Skeletal muscle satellite cell (primary cell): ENCODE measurements around the gene RAPGEF1.
"Not testable (repeated sequence)": the region's sequence is repeated elsewhere in the genome, so short reads cannot be mapped to it uniquely, and the experiment has no call there.

Source experiments
- H3K27me3 ChIP-seq: 2 replicates; pipeline ENCODE4 v1.7.0; 2013; ENCODE audit warnings: low read length; ENCODE audit not compliant: control insufficient read depth, insufficient read depth
- H3K36me3 ChIP-seq: 2 replicates; pipeline ENCODE4 v1.7.0; 2013; ENCODE audit warnings: mild to moderate bottlenecking, control low read depth, low read length; ENCODE audit not compliant: insufficient read depth
- H3K4me1 ChIP-seq: 2 replicates; pipeline ENCODE4 v1.7.0; 2013; ENCODE audit warnings: low read length; ENCODE audit not compliant: control insufficient read depth, insufficient read depth
- H3K4me2 ChIP-seq: 2 replicates; pipeline ENCODE4 v1.7.0; 2013; ENCODE audit warnings: mild to moderate bottlenecking, low read length
- H3K4me3 ChIP-seq: 2 replicates; pipeline ENCODE4 v1.7.0; 2013; ENCODE audit warnings: low read length
- H3K9ac ChIP-seq: 2 replicates; pipeline ENCODE4 v1.7.0; 2013; ENCODE audit warnings: mild to moderate bottlenecking, low read depth, low read length, moderate library complexity
- H3K9me3 ChIP-seq: replicated peaks from 2 replicates; pipeline ENCODE4 v1.7.0; 2013; ENCODE audit warnings: mild to moderate bottlenecking, control low read depth, low read length

RAPGEF1 gene

DNA sequence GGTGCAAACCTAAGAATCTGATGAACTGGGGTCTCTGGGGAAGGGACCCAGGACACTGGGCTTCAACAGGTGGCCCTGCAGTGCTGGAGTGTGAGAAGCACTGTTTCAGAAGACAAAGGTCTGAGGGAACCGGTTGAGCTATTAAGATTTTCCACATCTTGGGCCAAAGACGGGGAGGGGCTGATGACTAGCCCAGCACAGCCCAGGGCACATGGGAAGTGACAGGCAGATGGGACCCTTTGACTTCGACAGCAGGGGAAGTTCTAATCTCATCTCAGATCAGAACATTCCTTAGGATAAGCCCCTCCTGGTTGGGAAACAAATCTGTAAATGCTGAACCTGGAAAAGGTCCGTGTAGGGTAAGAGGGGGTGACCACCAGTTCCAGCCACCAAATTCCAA, 67.4 kb downstream of the RAPGEF1 start:
- no peak overlapping the region for H3K4me3 ChIP-seq

DNA sequence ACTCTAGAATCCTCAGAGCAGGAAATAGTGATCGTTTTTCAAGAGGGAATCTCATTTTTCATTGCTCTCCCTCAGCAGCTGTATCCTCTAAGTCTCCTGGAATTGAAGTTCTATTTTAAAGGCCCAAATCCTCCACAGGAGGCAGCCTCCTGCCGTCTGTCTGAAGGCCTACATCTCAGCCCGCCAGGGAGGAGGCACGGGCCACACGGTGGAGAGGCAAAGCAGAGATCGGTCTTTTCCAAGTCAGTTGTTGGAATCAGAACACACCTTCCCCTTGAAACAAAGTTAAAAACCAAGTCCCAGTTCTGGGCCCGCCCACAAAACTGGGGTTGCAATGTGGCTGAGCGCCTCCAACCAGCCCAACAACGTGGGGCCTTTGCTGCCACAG, 68.7 kb downstream of the RAPGEF1 start:
- H3K9me3 ChIP-seq, result no peaks in the 10 kb centered on the region
- peaks cover 52% of the 10 kb centered on the region for H3K4me1 ChIP-seq
- no peaks in the 10 kb centered on the region for H3K36me3 ChIP-seq
- H3K9ac ChIP-seq, result no peak overlapping the region
- no peak overlapping the region for H3K4me3 ChIP-seq
- no peaks in the 10 kb centered on the region for H3K27me3 ChIP-seq
- H3K4me2 ChIP-seq, result no peak overlapping the region

More for the DNA sequence above, 67.4 kb downstream of the RAPGEF1 start:
- Histone ChIP-seq H3K27me3 (no peaks in the 10 kb centered on the region), H3K4me1 (peaks cover 60% of the 10 kb centered on the region), H3K36me3 (no peaks in the 10 kb centered on the region), H3K4me2 (no peak overlapping the region), H3K9ac (no peak overlapping the region), H3K9me3 (no peaks in the 10 kb centered on the region)

DNA sequence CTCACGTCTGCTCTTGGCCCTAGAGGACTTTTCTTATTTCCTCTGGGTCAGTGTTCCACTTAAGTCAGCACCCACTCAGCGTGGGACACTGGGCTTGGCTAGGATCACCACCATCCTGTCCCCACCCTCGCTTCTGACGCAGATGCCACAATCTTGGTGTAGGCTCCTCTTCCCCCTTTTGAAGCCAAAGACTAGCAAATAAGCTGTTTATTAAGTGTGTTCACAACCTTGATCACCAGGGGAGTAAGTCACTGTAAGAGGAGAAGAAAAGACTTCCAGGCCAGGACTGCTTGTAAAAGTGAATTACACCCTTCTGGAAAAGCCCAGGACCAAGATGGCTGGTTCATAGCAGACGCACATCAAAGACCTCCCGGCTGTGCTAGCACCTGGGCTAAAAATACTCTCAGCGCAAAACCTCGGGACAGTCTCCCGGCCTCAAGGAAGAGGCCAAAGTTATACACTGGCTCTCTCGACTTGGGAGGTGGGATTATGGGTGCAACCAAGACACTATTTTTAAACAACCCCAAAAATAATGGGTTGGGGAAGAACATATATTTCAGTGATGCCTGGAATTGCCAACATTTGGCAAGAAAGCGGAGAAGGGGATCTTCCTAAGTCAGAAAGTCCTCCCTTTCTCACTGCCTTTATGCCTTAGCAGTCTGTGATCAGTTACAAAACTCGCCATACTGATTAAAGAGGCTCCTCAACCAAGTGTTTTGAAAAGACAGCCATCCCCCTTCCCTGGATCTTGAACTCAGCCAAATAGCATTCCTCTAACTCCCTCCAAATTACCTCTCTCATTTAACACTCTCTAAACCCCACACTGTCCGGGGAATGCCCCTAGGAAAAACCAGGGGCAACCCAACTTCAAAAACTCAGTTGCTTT, 69.4 kb downstream of the RAPGEF1 start:
- H3K4me2 ChIP-seq, result no peak overlapping the region
- no peaks in the 10 kb centered on the region for H3K27me3 ChIP-seq
- H3K9me3 ChIP-seq, result no peaks in the 10 kb centered on the region
- H3K36me3 ChIP-seq, result no peaks in the 10 kb centered on the region
- no peak overlapping the region for H3K9ac ChIP-seq
- no peak overlapping the region for H3K4me3 ChIP-seq
- peaks cover 45% of the 10 kb centered on the region for H3K4me1 ChIP-seq

DNA sequence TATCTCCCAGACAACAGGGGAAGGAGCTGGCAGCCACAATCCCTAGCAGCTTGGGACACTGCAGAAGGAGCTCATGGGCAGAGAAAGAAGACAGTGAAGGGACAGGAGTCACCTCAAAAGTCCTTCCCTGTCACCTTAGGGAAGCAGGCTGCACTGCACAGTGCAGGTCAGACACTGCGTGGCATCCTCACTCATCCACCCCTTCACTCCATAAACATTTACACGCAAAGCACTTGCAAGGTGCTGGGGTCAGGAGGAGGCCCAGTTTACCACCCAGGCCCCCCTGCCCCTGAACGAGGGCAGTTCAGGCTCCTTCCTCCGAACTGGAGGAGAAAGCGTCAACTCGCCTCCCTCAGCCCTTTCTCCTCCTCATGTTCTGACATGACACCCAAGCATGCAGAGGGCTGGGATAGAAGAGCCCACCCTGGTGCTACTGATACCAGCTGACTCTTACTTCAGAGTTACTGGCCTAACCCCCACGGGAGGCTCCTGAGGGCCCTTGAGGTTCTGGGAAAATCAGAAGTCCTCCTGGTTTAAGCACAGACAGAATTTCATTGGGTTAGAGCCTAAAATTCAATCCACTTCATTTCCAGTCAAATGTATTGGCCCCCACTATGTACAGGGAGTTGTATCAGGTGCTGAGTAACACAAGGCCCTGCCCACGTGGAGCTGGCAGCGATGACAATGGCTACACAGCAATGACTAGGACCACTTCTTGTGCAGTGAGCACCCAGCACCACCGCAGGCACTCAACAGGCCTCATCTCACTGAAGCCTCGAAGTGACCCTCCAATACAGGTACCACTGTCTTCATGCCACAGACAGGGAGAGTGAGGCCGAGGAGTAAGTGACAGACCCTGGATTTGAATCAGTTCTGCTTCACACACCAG, 70.4 kb downstream of the RAPGEF1 start:
- Histone ChIP-seq H3K36me3 (no peaks in the 10 kb centered on the region), H3K27me3 (no peaks in the 10 kb centered on the region), H3K4me3 (no peak overlapping the region), H3K4me2 (peak overlapping the region; percentile 45), H3K9me3 (no peaks in the 10 kb centered on the region), H3K4me1 (peaks cover 36% of the 10 kb centered on the region), H3K9ac (peak overlapping the region; percentile 66)

DNA sequence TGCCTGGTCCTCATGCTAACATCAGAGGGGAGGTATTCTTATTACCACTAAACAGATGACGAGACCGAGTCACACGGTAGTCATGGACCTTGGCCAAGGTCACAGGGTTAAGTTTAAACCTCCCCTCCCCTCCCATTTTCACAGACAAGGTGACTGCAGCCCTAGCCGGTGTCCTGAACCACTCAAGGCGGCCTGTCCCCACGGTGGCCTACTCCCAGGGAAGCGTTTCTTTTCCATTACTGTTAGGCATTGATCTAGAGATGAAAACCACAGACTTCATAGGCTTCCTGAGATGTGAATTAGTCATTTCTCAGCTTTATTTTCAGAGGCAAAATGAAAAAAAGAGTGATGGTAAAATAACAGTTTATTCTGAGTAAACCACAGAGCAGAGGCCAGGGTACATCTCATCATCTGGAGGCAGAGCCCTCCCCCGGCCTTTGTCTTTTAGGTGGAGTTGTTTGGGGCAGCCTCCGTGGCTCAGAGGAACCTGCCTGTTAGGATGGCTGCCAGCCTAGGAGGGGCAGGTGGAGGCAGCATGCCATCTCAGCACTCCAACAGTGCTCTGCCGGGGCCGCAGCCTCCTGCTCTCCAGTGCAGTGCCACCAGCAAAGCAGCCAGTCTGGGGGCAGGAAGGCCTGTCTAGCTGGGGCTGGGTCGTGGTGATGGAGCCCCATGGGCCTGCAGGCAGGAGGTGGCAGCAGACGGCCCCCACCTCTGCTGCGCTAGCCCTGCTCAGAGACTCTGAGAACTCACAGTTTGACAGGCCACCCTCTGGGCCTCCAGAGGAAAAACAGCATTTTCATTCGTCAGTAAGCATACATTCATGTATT, 71.2 kb downstream of the RAPGEF1 start:
- Histone ChIP-seq H3K4me1 (peaks cover 28% of the 10 kb centered on the region), H3K36me3 (no peaks in the 10 kb centered on the region), H3K4me2 (peak overlapping the region; percentile 76), H3K4me3 (peak overlapping the region; percentile 24), H3K9me3 (no peaks in the 10 kb centered on the region), H3K27me3 (no peaks in the 10 kb centered on the region), H3K9ac (peak overlapping the region; percentile 66)

DNA sequence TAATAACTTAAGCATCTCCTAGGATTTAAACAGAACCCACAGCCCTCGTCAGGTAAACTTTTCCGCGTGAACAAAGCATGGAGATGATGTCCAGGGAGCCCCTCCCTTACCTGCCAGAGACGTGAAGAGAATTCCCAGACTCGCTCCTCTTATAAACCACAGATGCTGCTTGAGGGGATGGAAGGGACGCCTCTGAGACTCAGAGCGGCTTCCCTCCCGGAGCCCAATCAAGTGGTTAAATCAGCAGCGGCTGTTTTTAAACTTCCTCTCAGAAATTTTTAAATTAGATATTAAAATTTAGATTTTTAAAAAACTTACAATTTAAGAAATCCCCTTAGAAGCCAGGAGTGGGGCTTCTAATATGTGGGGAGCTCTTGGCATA, 71.8 kb downstream of the RAPGEF1 start:
- no peaks in the 10 kb centered on the region for H3K9me3 ChIP-seq
- no peaks in the 10 kb centered on the region for H3K36me3 ChIP-seq
- peak overlapping the region; percentile 76 for H3K4me2 ChIP-seq
- H3K27me3 ChIP-seq, result no peaks in the 10 kb centered on the region
- peaks cover 25% of the 10 kb centered on the region for H3K4me1 ChIP-seq
- peak overlapping the region; percentile 66 for H3K9ac ChIP-seq
- H3K4me3 ChIP-seq, result no peak overlapping the region

DNA sequence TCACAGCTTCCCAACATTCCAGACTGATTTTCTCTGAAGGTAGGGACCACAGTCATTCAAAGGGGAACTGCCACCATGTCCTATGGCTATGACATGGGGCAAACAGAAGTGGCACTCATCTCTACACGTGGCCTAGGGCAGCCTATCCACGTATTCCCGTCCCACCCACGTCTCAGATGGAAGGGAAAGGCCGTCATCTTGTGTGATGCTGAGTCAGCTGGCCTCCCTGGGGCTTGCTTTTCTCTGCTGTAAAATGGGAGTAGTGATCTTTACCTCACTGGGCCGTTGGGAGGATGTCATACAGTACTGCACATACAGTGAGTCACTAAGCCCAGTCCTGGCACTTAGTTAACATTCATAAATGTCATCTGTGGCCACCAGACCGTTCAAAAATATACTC, 72.3 kb downstream of the RAPGEF1 start:
- H3K4me2 ChIP-seq, result no peak overlapping the region
- H3K36me3 ChIP-seq, result no peaks in the 10 kb centered on the region
- no peaks in the 10 kb centered on the region for H3K27me3 ChIP-seq
- H3K9me3 ChIP-seq, result no peaks in the 10 kb centered on the region
- H3K4me3 ChIP-seq, result no peak overlapping the region
- H3K4me1 ChIP-seq, result peaks cover 28% of the 10 kb centered on the region
- peak overlapping the region; percentile 66 for H3K9ac ChIP-seq

DNA sequence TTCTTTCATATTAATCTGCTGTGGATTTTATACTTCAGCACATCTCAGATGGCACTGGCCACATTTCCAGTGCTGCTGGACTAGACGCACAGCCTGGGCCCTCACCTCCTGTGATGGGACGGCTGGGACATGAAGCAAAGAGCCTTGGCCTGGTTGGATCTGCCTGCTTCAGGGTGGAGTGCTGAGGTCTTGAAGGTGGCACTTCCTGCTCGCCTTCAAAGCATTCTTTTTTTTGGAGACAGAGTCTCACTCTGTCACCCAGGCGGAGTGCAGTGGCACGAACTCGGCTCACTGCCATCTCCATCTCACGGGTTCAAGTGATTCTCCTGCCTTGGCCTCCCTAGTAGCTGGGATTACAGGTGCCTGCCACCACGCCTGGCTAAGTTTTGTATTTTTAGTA, 73.1 kb downstream of the RAPGEF1 start:
- H3K9ac ChIP-seq, result no peak overlapping the region
- H3K9me3 ChIP-seq, result no peaks in the 10 kb centered on the region
- H3K4me2 ChIP-seq, result no peak overlapping the region
- no peaks in the 10 kb centered on the region for H3K27me3 ChIP-seq
- H3K4me1 ChIP-seq, result peaks cover 28% of the 10 kb centered on the region
- H3K36me3 ChIP-seq, result no peaks in the 10 kb centered on the region
- no peak overlapping the region for H3K4me3 ChIP-seq

DNA sequence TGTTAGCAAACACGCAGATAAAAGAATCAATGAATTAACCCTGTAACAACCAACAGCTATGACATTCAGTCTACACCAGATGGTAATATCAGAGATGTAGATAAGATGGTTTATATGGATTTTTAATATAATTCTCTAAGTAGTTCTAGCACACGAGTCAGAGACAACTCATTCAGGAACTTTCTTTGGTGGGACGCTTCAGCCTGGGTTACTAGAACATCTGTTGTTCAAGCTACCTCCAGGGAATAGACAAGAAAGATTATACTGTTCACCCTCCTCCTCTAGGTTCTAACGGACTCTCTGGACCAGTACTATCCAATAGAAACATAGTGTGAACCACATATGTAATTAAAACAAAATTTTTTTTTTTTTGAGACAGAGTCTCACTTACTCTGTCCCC, 73.8 kb downstream of the RAPGEF1 start:
- Histone ChIP-seq H3K4me2 (no peak overlapping the region), H3K36me3 (no peaks in the 10 kb centered on the region), H3K27me3 (no peaks in the 10 kb centered on the region), H3K9ac (no peak overlapping the region), H3K4me1 (peaks cover 28% of the 10 kb centered on the region), H3K9me3 (no peaks in the 10 kb centered on the region), H3K4me3 (no peak overlapping the region)

DNA sequence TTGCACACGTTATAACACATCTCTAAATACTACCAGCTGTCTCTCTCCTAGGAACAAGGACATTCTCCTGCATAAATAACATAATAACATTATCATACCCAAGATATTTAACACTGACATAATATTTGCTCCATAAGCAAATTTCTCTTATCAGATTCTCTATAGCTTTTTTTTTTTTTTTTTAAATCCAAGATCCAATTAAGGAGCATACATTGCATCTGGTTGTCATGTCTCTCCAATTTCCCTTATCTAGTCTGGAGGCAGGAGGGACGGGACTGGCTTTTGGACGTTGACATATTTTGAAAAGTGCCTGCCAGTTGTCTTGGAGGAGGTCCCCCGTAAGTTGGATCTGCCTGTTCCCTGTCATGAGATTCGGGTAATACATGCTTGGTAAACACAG, 76.6 kb downstream of the RAPGEF1 start:
- Histone ChIP-seq H3K4me2 (no peak overlapping the region), H3K9me3 (no peaks in the 10 kb centered on the region), H3K9ac (no peak overlapping the region), H3K27me3 (no peaks in the 10 kb centered on the region), H3K4me1 (peaks cover 25% of the 10 kb centered on the region), H3K4me3 (no peak overlapping the region), H3K36me3 (no peaks in the 10 kb centered on the region)

DNA sequence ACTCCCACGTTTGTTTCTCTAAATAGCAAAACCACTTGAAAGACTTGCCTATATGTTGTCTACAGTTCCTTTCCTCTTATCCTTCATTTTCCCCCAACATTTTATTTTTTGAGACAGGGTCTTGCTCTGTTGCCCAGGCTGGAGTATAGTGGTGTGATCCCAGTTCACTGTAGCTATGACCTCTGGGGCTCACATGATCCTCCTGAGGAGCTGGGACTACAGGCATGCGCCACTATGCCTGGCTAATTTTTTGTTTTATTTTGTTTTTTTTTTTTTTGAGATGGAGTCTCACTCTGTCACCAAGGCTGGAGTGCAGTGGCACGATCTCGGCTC, 77.6 kb downstream of the RAPGEF1 start:
- peaks cover 24% of the 10 kb centered on the region for H3K4me1 ChIP-seq
- not testable (repeated sequence) for H3K9me3 ChIP-seq, H3K36me3 ChIP-seq, H3K27me3 ChIP-seq, H3K4me3 ChIP-seq, H3K9ac ChIP-seq, H3K4me2 ChIP-seq
